DND-41 (cell line): ENCODE results near the gene ZNF442.

Experiments used
- CTCF ChIP-seq: IDR thresholded peaks from 2 replicates; pipeline ENCODE4 v1.5.1; 2012; ENCODE audit warnings: borderline replicate concordance, low read length, moderate library complexity, mild to moderate bottlenecking; ENCODE audit not compliant: poor library complexity, severe bottlenecking; ENCODE audit errors: extremely low read depth
- EZH2 ChIP-seq: IDR thresholded peaks from 3 replicates; pipeline ENCODE4 v1.6.1; 2012; ENCODE audit warnings: borderline replicate concordance, low read depth, mild to moderate bottlenecking, moderate library complexity, low read length, inconsistent platforms; ENCODE audit not compliant: severe bottlenecking

- TF ChIP-seq CTCF (no peak), EZH2 (no peak)
Observed at GRCh38 chr19:12325690-12326089, 39.8 kb downstream of the ZNF442 start.
